Left colon (tissue), 2 donors: ENCODE measurements around the gene IDUA. TPM values are rescaled to one million over a fixed set of nuclear protein-coding genes. Genes with fewer than 3 reads are reported as not detected.
A peak's percentile ranks its signal among the peaks of the same experiment; 100 is the strongest.

Source experiments
- ATAC-seq: fragments of 200-7000 bp; cut with Tn5 transposase; one replicate; pipeline ENCODE4 v1.9.1; 2020; ENCODE audit warnings: mild to moderate bottlenecking, moderate library complexity
- DNase-seq, 2 donors: peaks; one replicate each; pipeline ENCODE4 v3.0.0-alpha.2; 2020
- intact Hi-C, 2 donors: fragments of 100-400 bp; cut with DNase I in 1 of 2; cut with micrococcal nuclease in 1 of 2; formaldehyde crosslinking; loops; one replicate each; pipeline versions ENCODE4 v1.11.2 to v1.14.0; 2022; cut with DNase I, micrococcal nuclease
- total RNA-seq, 2 donors: library from RNA; stranded (reverse); fragmentation: NEBNext Ultra II Directional; extraction: Animal tissue kit (Norgen Biotek cat#: 25700); gene quantifications; one replicate each; pipeline ENCODE4 v1.2.1, GENCODE V29; 2021
- donor health status: DM: no; HTN: no; CAD: no.
- donor health status: DM: yes; HTN: yes; CAD: no.

Gene IDUA
- total RNA-seq, 2 donors from 2014 or later = 28.7 to 40.9 TPM

DNA sequence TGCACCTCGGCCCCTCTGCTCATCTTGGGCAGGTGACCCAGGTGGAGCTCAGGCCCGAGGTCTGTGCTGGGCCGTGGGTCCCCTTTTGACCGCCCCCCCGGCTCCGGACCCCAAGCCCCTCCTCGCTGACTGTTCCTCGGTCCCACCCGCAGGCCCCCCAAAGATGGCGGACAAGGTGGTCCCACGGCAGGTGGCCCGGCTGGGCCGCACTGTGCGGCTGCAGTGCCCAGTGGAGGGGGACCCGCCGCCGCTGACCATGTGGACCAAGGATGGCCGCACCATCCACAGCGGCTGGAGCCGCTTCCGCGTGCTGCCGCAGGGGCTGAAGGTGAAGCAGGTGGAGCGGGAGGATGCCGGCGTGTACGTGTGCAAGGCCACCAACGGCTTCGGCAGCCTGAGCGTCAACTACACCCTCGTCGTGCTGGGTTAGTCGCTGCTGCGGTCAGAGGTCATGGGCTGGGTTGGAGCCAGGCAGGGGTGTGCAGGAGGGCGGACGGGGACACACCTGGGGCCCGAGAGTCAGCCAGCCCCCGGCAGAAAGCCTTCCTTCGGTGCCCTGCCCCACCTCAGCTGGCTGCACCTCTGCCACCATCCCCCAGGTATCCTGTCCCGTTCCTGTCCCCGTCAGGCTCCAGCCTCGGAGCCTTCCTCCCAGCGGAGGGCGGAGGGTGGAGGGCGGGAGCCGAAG lies 35.4 kb downstream of the IDUA start:
- DNase-seq = no peak
- intact Hi-C loops = no loop called here
- ATAC-seq = peak; percentile 31

DNA sequence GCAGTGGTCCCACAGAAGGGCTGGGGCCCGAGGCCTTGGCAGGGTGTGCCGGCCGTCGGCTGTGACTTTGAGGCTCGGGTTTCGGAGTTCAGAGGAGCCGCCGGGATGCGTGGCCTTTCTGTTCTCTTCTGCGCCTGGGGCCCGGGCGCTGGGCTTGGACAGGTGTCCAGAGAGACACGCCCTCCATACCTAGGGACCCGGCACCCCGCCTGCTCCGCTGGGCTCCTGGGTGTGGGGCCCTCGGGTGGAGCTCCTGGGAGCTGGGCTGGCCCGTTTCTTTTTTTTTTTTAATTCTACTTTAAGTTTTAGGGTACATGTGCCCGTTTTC lies 35.9 kb downstream of the IDUA start:
- ATAC-seq (peak; percentile 67), DNase-seq (peak in 1 of 2 donors; percentile 62)
- intact Hi-C loops = no loop called here

DNA sequence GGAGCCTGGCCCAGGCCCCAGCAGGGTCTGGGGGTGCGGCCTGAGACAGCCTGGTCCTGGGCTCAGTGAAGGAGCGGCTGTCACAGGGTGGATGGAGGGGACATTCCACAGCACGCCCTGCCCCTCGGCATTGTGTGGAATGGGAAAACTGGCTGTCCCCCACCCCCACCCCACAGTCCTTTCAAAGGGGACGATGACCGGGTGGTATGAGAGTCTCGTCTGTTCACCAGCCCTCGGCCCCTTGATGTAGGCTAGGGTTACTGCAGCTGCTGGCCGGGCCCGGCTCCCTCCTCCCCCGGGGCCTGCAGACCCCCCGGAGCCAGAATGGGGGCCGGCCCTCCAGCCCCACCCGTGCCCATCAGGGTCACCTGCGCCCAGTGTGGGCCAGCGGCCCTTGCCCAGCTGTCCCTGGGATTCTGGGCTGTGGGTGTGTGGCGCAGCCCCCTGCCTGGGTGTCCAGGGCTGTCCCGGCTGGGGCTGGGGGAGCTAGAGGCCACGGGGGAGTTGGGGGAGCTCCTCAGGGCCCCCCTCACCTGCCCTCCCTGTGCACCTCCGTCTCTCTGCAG lies 36.3 kb downstream of the IDUA start:
- ATAC-seq (no peak), DNase-seq (no peak)
- intact Hi-C loops = no loop called here

DNA sequence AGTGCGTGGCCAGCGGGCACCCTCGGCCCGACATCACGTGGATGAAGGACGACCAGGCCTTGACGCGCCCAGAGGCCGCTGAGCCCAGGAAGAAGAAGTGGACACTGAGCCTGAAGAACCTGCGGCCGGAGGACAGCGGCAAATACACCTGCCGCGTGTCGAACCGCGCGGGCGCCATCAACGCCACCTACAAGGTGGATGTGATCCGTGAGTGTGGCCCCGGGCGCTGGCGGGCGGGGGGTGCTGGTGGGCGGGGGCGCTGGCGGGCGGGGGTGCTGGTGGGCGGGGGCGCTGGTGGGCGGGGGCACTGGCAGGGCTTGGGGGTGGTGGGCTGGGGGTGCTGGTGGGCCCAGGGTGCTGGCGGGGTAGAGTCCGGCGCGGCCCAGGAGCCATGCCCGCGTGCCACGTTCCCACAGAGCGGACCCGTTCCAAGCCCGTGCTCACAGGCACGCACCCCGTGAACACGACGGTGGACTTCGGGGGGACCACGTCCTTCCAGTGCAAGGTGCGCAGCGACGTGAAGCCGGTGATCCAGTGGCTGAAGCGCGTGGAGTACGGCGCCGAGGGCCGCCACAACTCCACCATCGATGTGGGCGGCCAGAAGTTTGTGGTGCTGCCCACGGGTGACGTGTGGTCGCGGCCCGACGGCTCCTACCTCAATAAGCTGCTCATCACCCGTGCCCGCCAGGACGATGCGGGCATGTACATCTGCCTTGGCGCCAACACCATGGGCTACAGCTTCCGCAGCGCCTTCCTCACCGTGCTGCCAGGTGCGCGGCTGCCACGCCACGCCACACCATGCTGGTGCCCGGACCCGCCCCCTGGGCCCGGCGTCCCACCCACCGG lies 37.3 kb downstream of the IDUA start:
- no peak for ATAC-seq

DNA sequence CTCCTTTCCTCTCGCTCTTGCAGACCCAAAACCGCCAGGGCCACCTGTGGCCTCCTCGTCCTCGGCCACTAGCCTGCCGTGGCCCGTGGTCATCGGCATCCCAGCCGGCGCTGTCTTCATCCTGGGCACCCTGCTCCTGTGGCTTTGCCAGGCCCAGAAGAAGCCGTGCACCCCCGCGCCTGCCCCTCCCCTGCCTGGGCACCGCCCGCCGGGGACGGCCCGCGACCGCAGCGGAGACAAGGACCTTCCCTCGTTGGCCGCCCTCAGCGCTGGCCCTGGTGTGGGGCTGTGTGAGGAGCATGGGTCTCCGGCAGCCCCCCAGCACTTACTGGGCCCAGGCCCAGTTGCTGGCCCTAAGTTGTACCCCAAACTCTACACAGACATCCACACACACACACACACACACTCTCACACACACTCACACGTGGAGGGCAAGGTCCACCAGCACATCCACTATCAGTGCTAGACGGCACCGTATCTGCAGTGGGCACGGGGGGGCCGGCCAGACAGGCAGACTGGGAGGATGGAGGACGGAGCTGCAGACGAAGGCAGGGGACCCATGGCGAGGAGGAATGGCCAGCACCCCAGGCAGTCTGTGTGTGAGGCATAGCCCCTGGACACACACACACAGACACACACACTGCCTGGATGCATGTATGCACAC lies 38.2 kb downstream of the IDUA start:
- no peak for ATAC-seq
- intact Hi-C loops = no loop called here
- DNase-seq = no peak

More for the DNA sequence above, 37.3 kb downstream of the IDUA start:
- intact Hi-C loops = no loop called here
- no peak for DNase-seq

GRCh38 chr4:1026115-1026514 lies 39.3 kb downstream of the IDUA start:
- intact Hi-C loops = no loop called here
- DNase-seq (peak; percentile 53 to 67), ATAC-seq (peak; percentile 68)

- no peak for DNase-seq
- intact Hi-C loops = no loop called here
- no peak for ATAC-seq
Observed at GRCh38 chr4:1027219-1027914, 40.5 kb downstream of the IDUA start.

- intact Hi-C loops = no loop called here
- no peak for ATAC-seq
- no peak for DNase-seq
Observed at GRCh38 chr4:1027915-1028238, 41.0 kb downstream of the IDUA start.

GRCh38 chr4:1028574-1029220 lies 41.9 kb downstream of the IDUA start:
- intact Hi-C loops = no loop called here
- no peak for ATAC-seq
- DNase-seq = no peak

DNA sequence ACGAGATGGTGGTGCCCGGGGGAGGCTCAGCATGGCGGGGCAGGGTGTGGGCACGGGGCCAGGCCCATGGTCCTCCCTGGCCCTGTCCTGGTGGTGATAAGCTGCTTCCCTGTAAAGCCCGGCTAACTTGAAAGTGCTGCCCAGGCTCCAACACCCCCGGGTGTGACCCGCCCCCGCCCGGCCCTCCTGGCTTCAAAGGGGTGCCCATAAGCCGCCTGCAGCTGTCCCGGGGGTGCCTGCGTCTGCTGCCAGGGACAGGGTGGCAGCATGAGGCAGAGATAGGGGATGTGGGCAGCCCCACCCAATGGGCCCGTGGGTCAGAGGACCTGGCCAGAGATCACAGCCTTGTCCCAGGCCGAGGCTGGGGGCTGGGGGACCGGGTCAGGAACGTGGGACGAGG lies 42.7 kb downstream of the IDUA start:
- intact Hi-C loops = no loop called here
- DNase-seq (no peak), ATAC-seq (peak; percentile 16)

DNA sequence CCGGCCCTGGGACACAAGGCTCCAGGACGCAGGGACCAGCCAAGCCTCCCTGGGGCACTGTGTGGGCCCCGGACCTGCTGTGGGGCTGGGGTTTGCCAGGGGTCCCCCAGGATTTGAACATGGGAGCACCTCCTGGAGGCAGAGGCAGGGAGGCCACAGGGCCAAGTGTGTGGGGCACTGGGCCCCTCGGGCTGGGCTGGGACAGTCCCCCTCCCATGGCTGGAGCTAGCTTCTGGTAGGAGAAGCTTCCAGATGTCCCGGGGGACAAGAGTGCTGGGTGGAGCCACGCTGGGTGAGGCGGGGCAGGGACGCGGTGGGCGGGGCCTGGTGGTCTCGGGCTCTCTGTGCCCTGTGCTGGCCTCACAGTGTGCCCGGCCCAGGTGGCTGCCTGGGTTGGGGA lies 43.2 kb downstream of the IDUA start:
- intact Hi-C loops = no loop called here
- ATAC-seq = peak; percentile 40
- DNase-seq = no peak

DNA sequence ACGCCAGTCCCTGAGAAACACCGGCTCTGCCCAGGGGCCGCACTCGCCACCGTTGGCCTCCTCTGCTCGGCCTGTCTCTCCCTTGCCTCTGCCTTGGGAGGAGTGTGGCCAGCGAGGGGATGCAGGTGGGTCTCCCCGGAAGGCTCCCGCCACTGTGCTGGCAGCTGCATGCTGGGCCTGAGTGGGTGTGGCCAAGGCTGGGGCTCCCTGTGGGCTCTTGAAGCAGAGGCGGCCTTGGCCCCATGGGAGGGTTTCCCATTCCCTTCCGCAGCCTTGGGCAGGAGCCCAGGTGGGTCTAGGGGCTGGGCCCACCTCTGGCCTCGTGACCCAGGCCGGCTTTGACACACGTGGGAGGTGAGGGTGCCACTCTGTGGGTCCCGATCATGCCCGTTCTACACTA lies 43.7 kb downstream of the IDUA start:
- DNase-seq (peak in 1 of 2 donors; percentile 55), ATAC-seq (peak; percentile 22)
- intact Hi-C loops = no loop called here

DNA sequence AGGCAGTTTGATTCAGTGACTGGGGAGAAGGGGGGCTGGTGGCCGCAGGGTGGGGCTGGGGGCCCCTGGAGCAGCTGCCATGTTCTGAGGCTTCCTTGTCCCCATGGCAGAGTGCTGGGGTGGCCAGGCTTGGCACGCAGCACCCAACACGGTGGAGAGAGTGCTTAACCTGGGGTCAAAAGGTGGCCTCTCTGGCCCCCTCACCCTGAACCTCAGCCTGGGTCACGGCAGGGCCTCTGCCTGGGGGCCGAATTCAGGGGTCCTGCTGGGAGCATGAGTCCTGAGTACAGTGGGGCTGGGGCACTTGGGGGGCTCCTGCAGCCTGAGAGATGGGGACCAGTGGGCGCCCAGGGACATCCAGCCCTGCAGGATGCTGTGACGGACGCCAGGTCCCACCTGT lies 44.5 kb downstream of the IDUA start:
- DNase-seq (no peak), ATAC-seq (no peak)
- intact Hi-C loops = no loop called here

DNA sequence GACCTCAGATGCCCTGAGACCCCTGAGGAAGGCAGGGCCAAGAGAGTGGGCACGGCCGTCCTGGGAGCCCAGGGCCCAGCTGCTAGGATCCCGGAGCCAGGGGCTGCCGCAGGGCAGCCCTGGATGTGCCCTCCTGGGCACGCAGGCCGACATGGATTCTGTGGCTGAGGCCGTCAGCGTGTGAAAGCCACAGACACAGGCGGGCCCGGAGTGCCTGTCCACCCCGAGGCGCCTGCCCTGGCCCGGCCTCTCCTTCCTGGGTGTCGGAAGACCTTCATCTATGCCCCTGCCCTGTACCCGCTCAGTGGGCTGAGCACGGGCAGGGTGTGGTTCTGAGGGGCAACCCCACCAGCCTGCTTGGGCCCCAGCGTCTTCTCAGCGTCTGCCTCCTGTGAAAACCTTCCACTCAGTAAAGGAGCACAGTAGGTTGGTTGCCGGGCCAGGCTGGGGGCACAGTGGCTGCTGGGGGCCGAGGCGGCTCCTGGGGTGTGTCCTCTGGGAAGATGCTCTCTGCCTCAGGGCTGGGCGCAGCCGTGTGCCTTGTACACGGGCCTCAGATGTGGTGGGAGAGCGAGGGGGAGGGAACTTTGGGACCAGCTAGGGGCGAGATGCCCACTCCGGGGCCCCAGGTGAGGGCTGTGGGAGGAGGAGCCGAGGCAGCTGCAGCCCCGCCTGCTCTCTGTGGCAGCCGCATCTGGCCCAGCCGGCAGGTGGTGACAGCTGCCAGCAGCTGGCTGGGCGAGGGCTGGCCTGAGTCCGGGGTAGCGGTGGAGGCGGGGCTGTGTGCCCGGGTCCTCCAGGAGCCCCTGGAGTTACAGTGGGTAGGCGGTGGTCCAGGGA lies 45.3 kb downstream of the IDUA start:
- peak in 1 of 2 donors; percentile 36 for DNase-seq
- intact Hi-C loops = no loop called here
- ATAC-seq = peak; percentile 43

- no peak for DNase-seq
- intact Hi-C loops = no loop called here
- no peak for ATAC-seq
Observed at GRCh38 chr4:1032861-1033260, 46.0 kb downstream of the IDUA start.

- intact Hi-C loops = no loop called here
- ATAC-seq (peak; percentile 20), DNase-seq (peak in 1 of 2 donors; percentile 38)
Observed at GRCh38 chr4:1033840-1034551, 47.2 kb downstream of the IDUA start.

DNA sequence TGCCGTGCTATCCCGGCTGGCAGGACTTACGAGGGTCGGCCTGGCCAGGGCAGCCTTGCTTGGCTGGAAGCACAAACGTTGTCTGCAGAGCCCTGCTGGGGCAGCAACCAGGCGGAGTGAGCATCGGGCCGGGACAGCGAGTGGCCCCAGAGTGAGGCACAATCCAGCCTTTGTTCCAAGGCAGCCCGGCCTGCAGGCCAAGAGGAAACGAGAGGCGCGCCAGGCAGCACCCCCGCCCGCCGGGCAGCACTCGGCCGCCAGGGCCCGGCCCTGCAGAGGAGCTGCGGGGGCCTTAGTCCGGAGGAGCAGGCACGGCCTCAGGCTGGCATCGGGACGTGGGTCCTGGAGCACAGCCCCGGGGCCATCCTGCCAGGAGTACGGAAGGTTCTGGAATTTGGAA lies 48.7 kb downstream of the IDUA start:
- ATAC-seq (peak; percentile 69), DNase-seq (peak in 1 of 2 donors; percentile 44)
- intact Hi-C loops = no loop called here
